ENCODE results near the gene PPP1R15A.
"Not testable (repeated sequence)": the region's sequence is repeated elsewhere in the genome, so short reads cannot be mapped to it uniquely, and the experiment has no call there.

PPP1R15A gene

GRCh38 chr19:48867746-48868113 lies 4.5 kb upstream of the PPP1R15A start:
- Mint-ChIP-seq H3K4me3 (peak overlapping the region; percentile 90), H3K4me1 (peaks cover 58% of the 10 kb centered on the region)
- no peak for TF ChIP-seq CTCF (IDR thresholded peaks at IDR 0.05)

GRCh38 chr19:48868114-48868886 lies 3.9 kb upstream of the PPP1R15A start, which contains the start of gene PLEKHA4:
Gene PLEKHA4, minus strand, starts transcription at chr19:48868617. Its CDS starts 997 bp downstream, at chr19:48867620.
- TF ChIP-seq CTCF (IDR thresholded peaks at IDR 0.05) = no peak
- peak within 1 kb of the TSS; percentile 99 for H3K27ac Mint-ChIP-seq
- peak within 1 kb of the TSS; percentile 90 for H3K4me3 Mint-ChIP-seq
- H3K9me3 Mint-ChIP-seq = no peaks in the 10 kb centered on the region
- H3K4me1 Mint-ChIP-seq = peaks cover 59% of the 10 kb centered on the region
- H3K27me3 Mint-ChIP-seq (ENCODE audit: low read depth, poor library complexity) = peaks cover 3% of the 10 kb centered on the region
- peaks cover 25% of the 10 kb centered on the region for H3K36me3 Mint-ChIP-seq (ENCODE audit: low read depth)
- DNase-seq = peak; percentile 58

More at GRCh38 chr19:48867746-48868113, 4.5 kb upstream of the PPP1R15A start:
- H3K9me3 Mint-ChIP-seq = no peaks in the 10 kb centered on the region
- no peak for DNase-seq
- H3K27me3 Mint-ChIP-seq (ENCODE audit: low read depth, poor library complexity) = peaks cover 3% of the 10 kb centered on the region
- H3K27ac Mint-ChIP-seq = peak overlapping the region; percentile 99
- peaks cover 24% of the 10 kb centered on the region for H3K36me3 Mint-ChIP-seq (ENCODE audit: low read depth)

GRCh38 chr19:48870048-48870447 lies 2.2 kb upstream of the PPP1R15A start:
- peaks cover 25% of the 10 kb centered on the region for H3K36me3 Mint-ChIP-seq (ENCODE audit: low read depth)
- H3K27me3 Mint-ChIP-seq (ENCODE audit: low read depth, poor library complexity) = peaks cover 3% of the 10 kb centered on the region
- H3K27ac Mint-ChIP-seq = no peak overlapping the region
- no peak for DNase-seq
- no peaks in the 10 kb centered on the region for H3K9me3 Mint-ChIP-seq
- H3K4me1 Mint-ChIP-seq = peaks cover 68% of the 10 kb centered on the region
- no peak for TF ChIP-seq CTCF (IDR thresholded peaks at IDR 0.05)
- H3K4me3 Mint-ChIP-seq = no peak overlapping the region

- peak overlapping the region; percentile 100 for H3K27ac Mint-ChIP-seq
- H3K27me3 Mint-ChIP-seq (ENCODE audit: low read depth, poor library complexity); DNase-seq; H3K9me3 Mint-ChIP-seq: not testable (repeated sequence)
- peak overlapping the region; percentile 99 for H3K4me3 Mint-ChIP-seq
- peaks cover 31% of the 10 kb centered on the region for H3K36me3 Mint-ChIP-seq (ENCODE audit: low read depth)
- peaks cover 73% of the 10 kb centered on the region for H3K4me1 Mint-ChIP-seq
Measured at GRCh38 chr19:48871471-48872181, 595 bp upstream of the PPP1R15A start.

GRCh38 chr19:48872884-48873475 lies 759 bp downstream of the PPP1R15A start:
- Mint-ChIP-seq H3K4me1 (peaks cover 64% of the 10 kb centered on the region), H3K27ac (peak overlapping the region; percentile 100), H3K36me3 (ENCODE audit: low read depth) (peaks cover 40% of the 10 kb centered on the region), H3K4me3 (peak overlapping the region; percentile 99), H3K27me3 (ENCODE audit: low read depth, poor library complexity) (peaks cover 3% of the 10 kb centered on the region), H3K9me3 (no peaks in the 10 kb centered on the region)
- no peak for TF ChIP-seq CTCF (IDR thresholded peaks at IDR 0.05)
- DNase-seq = peak; percentile 69

Data from nephron progenitor cell (in vitro differentiated cells).